ENCODE results near the gene CLOCK. TPM values are rescaled to one million over a fixed set of nuclear protein-coding genes. Genes with fewer than 3 reads are reported as not detected.

The CLOCK gene
- total and polyA plus RNA-seq, 2 of the 13 experiments (the other 11 are each of a cell fraction or from before 2014, with no cell fraction given), result 8.8 to 13.5 TPM

DNA sequence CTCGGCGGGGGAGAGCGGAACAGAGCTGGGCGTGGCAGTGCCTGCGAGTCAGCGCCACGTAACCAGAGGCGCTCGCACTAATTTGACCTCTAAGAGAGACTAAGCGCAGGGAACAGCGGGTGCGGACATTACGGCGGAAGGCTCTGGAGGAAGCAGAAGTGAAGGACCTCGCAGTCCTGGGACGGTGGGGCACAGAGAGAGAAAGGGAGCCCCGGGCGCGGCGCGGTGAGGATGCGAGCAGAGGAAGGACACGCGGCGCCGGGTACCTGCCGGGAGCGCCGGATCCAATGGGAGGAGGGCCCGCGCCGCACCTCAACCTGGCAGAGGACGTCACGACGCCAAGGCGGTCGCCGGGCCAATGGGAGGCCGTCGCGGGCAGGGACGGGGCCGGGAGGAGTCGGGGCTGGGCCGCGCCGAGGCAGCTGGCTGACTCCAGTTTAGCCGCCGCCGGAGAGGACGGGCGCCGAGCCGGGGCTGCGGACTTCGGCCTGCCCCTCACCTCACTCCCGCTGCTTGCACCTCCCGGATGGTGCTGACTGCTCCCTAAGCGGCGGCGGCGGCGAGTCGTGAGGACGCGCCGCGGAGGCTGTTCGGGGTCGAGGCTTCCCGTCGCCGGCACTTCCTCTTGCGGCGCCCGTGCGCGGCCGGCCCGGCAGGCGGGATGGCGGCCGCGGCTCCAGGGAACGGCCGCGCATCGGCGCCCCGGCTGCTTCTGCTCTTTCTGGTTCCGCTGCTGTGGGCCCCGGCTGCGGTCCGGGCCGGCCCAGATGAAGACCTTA is 151.0 kb downstream of the CLOCK start, which contains the start of gene TMEM165 (continued):
- peak; percentile 94 for TF ChIP-seq ZXDC (CRISPR knock-in tag; IDR thresholded peaks at IDR 0.05)
- TF ChIP-seq EED (CRISPR knock-in tag; IDR thresholded peaks at IDR 0.05), result peak; percentile 49; the same call in 1 of the 2 replicates
- no peak for TF ChIP-seq ZKSCAN1 (IDR thresholded peaks at IDR 0.05; ENCODE audit: low read length)
- peak; percentile 52; the same call in 1 of the 2 replicates for TF ChIP-seq ZBTB21 (CRISPR knock-in tag; IDR thresholded peaks at IDR 0.05)
- TF ChIP-seq ZNF276 (CRISPR knock-in tag; IDR thresholded peaks at IDR 0.05; ENCODE audit: low read depth), result 0 out of 2 replicates have a peak, but pooled peaks have one; percentile 45
- peak; percentile 33; the same call in 1 of the 2 replicates for TF ChIP-seq MTA1 (CRISPR knock-in tag; IDR thresholded peaks at IDR 0.05; ENCODE audit: borderline replicate concordance)
- 0 out of 2 replicates have a peak, but pooled peaks have one; percentile 19 for TF ChIP-seq BRCA1 (CRISPR knock-in tag; IDR thresholded peaks at IDR 0.05)
- TF ChIP-seq ISX (CRISPR knock-in tag; conservative IDR thresholded peaks at IDR 0.05), result no peak
- TF ChIP-seq MTF2 (CRISPR knock-in tag; IDR thresholded peaks at IDR 0.05; ENCODE audit: borderline replicate concordance), result 0 out of 2 replicates have a peak, but pooled peaks have one; percentile 75
- TF ChIP-seq ZNF766 (CRISPR knock-in tag; IDR thresholded peaks at IDR 0.05; ENCODE audit: borderline replicate concordance), result 0 out of 2 replicates have a peak, but pooled peaks have one; percentile 83
- TF ChIP-seq ZNF784 (CRISPR knock-in tag; IDR thresholded peaks at IDR 0.05; ENCODE audit: borderline replicate concordance), result peak; percentile 57; the same call in 1 of the 2 replicates
- peak; percentile 84 for TF ChIP-seq ZNF709 (CRISPR knock-in tag; IDR thresholded peaks at IDR 0.05)
- 0 out of 2 replicates have a peak, but pooled peaks have one; percentile 82 for TF ChIP-seq ZNF333 (CRISPR knock-in tag; IDR thresholded peaks at IDR 0.05; ENCODE audit: borderline replicate concordance)
- TF ChIP-seq KMT2B (CRISPR knock-in tag; IDR thresholded peaks at IDR 0.05), result peak; percentile 81
- TF ChIP-seq ZEB1 (IDR thresholded peaks at IDR 0.05; ENCODE audit: insufficient replicate concordance, low read depth), result peak; percentile 92
- peak; percentile 81 for TF ChIP-seq KMT2A (CRISPR knock-in tag; IDR thresholded peaks at IDR 0.05)
- TF ChIP-seq RXRB (CRISPR knock-in tag; IDR thresholded peaks at IDR 0.05; ENCODE audit: borderline replicate concordance), result peak; percentile 57; the same call in 1 of the 2 replicates
- TF ChIP-seq, protein P1, sequence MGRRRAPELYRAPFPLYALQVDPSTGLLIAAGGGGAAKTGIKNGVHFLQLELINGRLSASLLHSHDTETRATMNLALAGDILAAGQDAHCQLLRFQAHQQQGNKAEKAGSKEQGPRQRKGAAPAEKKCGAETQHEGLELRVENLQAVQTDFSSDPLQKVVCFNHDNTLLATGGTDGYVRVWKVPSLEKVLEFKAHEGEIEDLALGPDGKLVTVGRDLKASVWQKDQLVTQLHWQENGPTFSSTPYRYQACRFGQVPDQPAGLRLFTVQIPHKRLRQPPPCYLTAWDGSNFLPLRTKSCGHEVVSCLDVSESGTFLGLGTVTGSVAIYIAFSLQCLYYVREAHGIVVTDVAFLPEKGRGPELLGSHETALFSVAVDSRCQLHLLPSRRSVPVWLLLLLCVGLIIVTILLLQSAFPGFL (CRISPR knock-in tag; IDR thresholded peaks at IDR 0.05), result 0 out of 2 replicates have a peak, but pooled peaks have one; percentile 35
- TF ChIP-seq, protein P2, sequence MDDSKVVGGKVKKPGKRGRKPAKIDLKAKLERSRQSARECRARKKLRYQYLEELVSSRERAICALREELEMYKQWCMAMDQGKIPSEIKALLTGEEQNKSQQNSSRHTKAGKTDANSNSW (CRISPR knock-in tag; IDR thresholded peaks at IDR 0.05; ENCODE audit: borderline replicate concordance), result peak; percentile 30; the same call in 1 of the 2 replicates
- 0 out of 2 replicates have a peak, but pooled peaks have one; percentile 26 for TF ChIP-seq ZNF678 (CRISPR knock-in tag; IDR thresholded peaks at IDR 0.05)
- TF ChIP-seq ZNF205 (CRISPR knock-in tag; IDR thresholded peaks at IDR 0.05), result 0 out of 2 replicates have a peak, but pooled peaks have one; percentile 18
- TF ChIP-seq, protein P3, sequence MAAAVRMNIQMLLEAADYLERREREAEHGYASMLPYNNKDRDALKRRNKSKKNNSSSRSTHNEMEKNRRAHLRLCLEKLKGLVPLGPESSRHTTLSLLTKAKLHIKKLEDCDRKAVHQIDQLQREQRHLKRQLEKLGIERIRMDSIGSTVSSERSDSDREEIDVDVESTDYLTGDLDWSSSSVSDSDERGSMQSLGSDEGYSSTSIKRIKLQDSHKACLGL (CRISPR knock-in tag; IDR thresholded peaks at IDR 0.05), result peak; percentile 91
